ENCODE results near the gene CHRM5. TPM values are rescaled to one million over a fixed set of nuclear protein-coding genes. Genes with fewer than 3 reads are reported as not detected.

Gene CHRM5
- total RNA-seq, 4 donors from 2014 or later = not detected

GRCh38 chr15:34023907-34024306 is 55.6 kb downstream of the CHRM5 start:
- TF ChIP-seq CTCF (IDR thresholded peaks at IDR 0.05) (no peak), POLR2A (IDR thresholded peaks at IDR 0.05) (no peak)
- Histone ChIP-seq H3K4me3 (no peak overlapping the region), H3K36me3 (no peaks in the 10 kb centered on the region), H3K27ac (no peak overlapping the region), H3K9me3 (no peaks in the 10 kb centered on the region), H3K4me1 (peaks cover 0 to 15% (median 14%) of the 10 kb centered on the region in 3 donors), H3K27me3 (no peaks in the 10 kb centered on the region)
- intact Hi-C loops (cut with DNase I) = no loop called here
- DNase-seq = no peak
- 29 to 33% methylated on average over 1 of the region's 1 CpG for WGBS, 2 donors

- no peaks in the 10 kb centered on the region for H3K36me3 ChIP-seq
- H3K27me3 ChIP-seq = no peaks in the 10 kb centered on the region
- no peaks in the 10 kb centered on the region for H3K9me3 ChIP-seq
- TF ChIP-seq CTCF (IDR thresholded peaks at IDR 0.05) (no peak), POLR2A (IDR thresholded peaks at IDR 0.05) (no peak)
- 70 to 78% methylated on average over 3 of the region's 3 CpGs for WGBS, 2 donors
- H3K4me1 ChIP-seq = peaks cover 0 to 15% (median 14%) of the 10 kb centered on the region in 3 donors
- no peak for DNase-seq
- intact Hi-C loops (cut with DNase I) = no loop called here
- H3K4me3 ChIP-seq = no peak overlapping the region
- H3K27ac ChIP-seq = no peak overlapping the region
Observed at GRCh38 chr15:34025252-34025651, 57.0 kb downstream of the CHRM5 start.

GRCh38 chr15:34027606-34028005 is 59.3 kb downstream of the CHRM5 start:
- intact Hi-C loops (cut with DNase I) = no loop called here
- H3K4me1 ChIP-seq = peaks cover 0 to 13% (median 12%) of the 10 kb centered on the region in 3 donors
- WGBS, 2 donors = 45 to 47% methylated on average over 3 of the region's 3 CpGs
- no peak for DNase-seq
- no peak overlapping the region for H3K27ac ChIP-seq
- H3K9me3 ChIP-seq = no peaks in the 10 kb centered on the region
- H3K4me3 ChIP-seq = no peak overlapping the region
- no peaks in the 10 kb centered on the region for H3K27me3 ChIP-seq
- H3K36me3 ChIP-seq = no peaks in the 10 kb centered on the region
- TF ChIP-seq POLR2A (IDR thresholded peaks at IDR 0.05) (no peak), CTCF (IDR thresholded peaks at IDR 0.05) (no peak)

- H3K4me3 ChIP-seq = no peak overlapping the region
- no peak for DNase-seq
- peaks cover 0 to 19% (median 0%) of the 10 kb centered on the region in 3 donors for H3K4me1 ChIP-seq
- WGBS, 2 donors = 76 to 81% methylated on average over 10 of the region's 10 CpGs
- no peak overlapping the region for H3K27ac ChIP-seq
- H3K9me3 ChIP-seq = no peaks in the 10 kb centered on the region
- no peaks in the 10 kb centered on the region for H3K27me3 ChIP-seq
- intact Hi-C loops (cut with DNase I) = no loop called here
- H3K36me3 ChIP-seq = no peaks in the 10 kb centered on the region
- TF ChIP-seq CTCF (IDR thresholded peaks at IDR 0.05) (no peak), POLR2A (IDR thresholded peaks at IDR 0.05) (no peak)
Observed at GRCh38 chr15:34031987-34032760, 63.9 kb downstream of the CHRM5 start.

- Histone ChIP-seq H3K27ac (peak overlapping the region; percentile 90 to 99 (median 97)), H3K9me3 (no peaks in the 10 kb centered on the region), H3K4me1 (peaks cover 5 to 39% (median 6%) of the 10 kb centered on the region in 3 donors), H3K4me3 (peak overlapping the region; percentile 65 to 95 (median 84)), H3K27me3 (no peaks in the 10 kb centered on the region), H3K36me3 (no peaks in the 10 kb centered on the region)
- DNase-seq = peak; percentile 6
- WGBS, 2 donors = 0% methylated on average over 19 to 31 of the region's 70 CpGs
- intact Hi-C loops (cut with DNase I) = no loop called here
- TF ChIP-seq CTCF (IDR thresholded peaks at IDR 0.05) = no peak
- peak in 2 of 4 donors; percentile 50 to 66 for TF ChIP-seq POLR2A (IDR thresholded peaks at IDR 0.05)
Observed at GRCh38 chr15:34038023-34038870, 70.0 kb downstream of the CHRM5 start.

All from esophagus squamous epithelium (tissue), 5 donors.